PC-9 (cell line): ENCODE measurements around the gene TMEM98.
"Not testable (repeated sequence)": the region's sequence is repeated elsewhere in the genome, so short reads cannot be mapped to it uniquely, and the experiment has no call there.

ENCODE experiments used
- EZH2 ChIP-seq: fragments of 200-600 bp; sonication (generic); IDR thresholded peaks from 2 replicates; pipeline ENCODE4 v1.8.0; 2017; ENCODE audit warnings: antibody characterized with exemption, low read depth
- TF ChIP-seq, protein P1 (sequence below): fragments of 200-600 bp; sonication (generic); conservative IDR thresholded peaks from 2 replicates; pipeline ENCODE4 v1.6.1; 2017; ENCODE audit warnings: mixed run types, antibody characterized with exemption, mild to moderate bottlenecking, moderate library complexity

- TF ChIP-seq, protein P1, sequence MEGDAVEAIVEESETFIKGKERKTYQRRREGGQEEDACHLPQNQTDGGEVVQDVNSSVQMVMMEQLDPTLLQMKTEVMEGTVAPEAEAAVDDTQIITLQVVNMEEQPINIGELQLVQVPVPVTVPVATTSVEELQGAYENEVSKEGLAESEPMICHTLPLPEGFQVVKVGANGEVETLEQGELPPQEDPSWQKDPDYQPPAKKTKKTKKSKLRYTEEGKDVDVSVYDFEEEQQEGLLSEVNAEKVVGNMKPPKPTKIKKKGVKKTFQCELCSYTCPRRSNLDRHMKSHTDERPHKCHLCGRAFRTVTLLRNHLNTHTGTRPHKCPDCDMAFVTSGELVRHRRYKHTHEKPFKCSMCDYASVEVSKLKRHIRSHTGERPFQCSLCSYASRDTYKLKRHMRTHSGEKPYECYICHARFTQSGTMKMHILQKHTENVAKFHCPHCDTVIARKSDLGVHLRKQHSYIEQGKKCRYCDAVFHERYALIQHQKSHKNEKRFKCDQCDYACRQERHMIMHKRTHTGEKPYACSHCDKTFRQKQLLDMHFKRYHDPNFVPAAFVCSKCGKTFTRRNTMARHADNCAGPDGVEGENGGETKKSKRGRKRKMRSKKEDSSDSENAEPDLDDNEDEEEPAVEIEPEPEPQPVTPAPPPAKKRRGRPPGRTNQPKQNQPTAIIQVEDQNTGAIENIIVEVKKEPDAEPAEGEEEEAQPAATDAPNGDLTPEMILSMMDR: not testable (repeated sequence)
- not testable (repeated sequence) for TF ChIP-seq EZH2
These were observed 59.5 kb downstream of the TMEM98 start for GRCh38 chr17:32987453-32987805.
